ENCODE measurements around the gene AHNAK. TPM values are rescaled to one million over a fixed set of nuclear protein-coding genes. Genes with fewer than 3 reads are reported as not detected.
"Not testable (repeated sequence)": the region's sequence is repeated elsewhere in the genome, so short reads cannot be mapped to it uniquely, and the experiment has no call there.

AHNAK gene
- total RNA-seq, 1 donor from 2014 or later = 27.2 TPM

DNA sequence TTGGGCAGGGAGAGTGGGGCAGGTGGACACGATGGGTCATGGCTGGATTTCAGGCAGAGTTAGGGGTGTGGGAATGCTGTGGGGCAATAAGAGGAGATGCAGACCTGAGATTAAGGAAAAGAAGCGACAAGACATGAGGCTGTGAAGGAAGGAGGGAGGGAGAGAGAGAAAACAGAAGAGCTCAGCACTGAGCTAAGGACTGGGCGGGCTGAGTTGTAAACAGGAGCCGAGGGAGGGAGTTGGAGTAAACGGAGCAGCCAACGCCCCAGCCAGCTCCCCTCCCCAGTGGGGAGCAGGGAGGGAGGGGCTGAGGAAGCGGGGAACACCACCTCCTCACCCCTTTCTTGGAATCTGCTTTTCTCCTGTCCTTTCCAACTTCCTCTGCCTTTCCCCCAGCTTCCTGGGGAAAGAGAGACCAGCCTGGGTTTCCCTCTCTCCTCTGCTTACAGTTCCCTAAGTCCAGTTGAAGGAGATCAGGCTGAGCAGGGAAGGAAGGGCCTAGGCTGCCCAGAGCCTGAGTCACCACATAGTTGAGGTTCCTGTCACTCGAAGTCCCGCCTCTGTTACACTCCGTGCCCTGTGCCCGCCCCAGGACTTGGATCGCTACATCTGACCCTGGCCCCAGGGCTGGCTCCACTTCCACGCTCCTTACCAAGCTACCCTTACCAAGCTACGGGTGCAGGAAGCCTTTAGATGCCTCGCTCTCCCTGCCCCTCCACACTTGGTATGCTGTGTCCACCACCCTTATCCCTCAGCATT lies 6.7 kb upstream of the AHNAK start:
- peaks cover 2% of the 10 kb centered on the region for H3K27me3 Mint-ChIP-seq
- H3K9me3 Mint-ChIP-seq (ENCODE audit: low read depth) = no peaks in the 10 kb centered on the region
- peak overlapping the region; percentile 90 for H3K27ac Mint-ChIP-seq
- no peak overlapping the region for H3K4me3 Mint-ChIP-seq (ENCODE audit: low read depth)
- peaks cover 56% of the 10 kb centered on the region for H3K4me1 Mint-ChIP-seq (ENCODE audit: low read depth)
- DNase-seq (ENCODE audit: low spot score, unreplicated experiment) = no peak
- TF ChIP-seq, protein P1, sequence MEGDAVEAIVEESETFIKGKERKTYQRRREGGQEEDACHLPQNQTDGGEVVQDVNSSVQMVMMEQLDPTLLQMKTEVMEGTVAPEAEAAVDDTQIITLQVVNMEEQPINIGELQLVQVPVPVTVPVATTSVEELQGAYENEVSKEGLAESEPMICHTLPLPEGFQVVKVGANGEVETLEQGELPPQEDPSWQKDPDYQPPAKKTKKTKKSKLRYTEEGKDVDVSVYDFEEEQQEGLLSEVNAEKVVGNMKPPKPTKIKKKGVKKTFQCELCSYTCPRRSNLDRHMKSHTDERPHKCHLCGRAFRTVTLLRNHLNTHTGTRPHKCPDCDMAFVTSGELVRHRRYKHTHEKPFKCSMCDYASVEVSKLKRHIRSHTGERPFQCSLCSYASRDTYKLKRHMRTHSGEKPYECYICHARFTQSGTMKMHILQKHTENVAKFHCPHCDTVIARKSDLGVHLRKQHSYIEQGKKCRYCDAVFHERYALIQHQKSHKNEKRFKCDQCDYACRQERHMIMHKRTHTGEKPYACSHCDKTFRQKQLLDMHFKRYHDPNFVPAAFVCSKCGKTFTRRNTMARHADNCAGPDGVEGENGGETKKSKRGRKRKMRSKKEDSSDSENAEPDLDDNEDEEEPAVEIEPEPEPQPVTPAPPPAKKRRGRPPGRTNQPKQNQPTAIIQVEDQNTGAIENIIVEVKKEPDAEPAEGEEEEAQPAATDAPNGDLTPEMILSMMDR (IDR thresholded peaks at IDR 0.05; ENCODE audit: unreplicated experiment) = no peak
- peaks cover 8% of the 10 kb centered on the region for H3K36me3 Mint-ChIP-seq (ENCODE audit: insufficient read depth)

DNA sequence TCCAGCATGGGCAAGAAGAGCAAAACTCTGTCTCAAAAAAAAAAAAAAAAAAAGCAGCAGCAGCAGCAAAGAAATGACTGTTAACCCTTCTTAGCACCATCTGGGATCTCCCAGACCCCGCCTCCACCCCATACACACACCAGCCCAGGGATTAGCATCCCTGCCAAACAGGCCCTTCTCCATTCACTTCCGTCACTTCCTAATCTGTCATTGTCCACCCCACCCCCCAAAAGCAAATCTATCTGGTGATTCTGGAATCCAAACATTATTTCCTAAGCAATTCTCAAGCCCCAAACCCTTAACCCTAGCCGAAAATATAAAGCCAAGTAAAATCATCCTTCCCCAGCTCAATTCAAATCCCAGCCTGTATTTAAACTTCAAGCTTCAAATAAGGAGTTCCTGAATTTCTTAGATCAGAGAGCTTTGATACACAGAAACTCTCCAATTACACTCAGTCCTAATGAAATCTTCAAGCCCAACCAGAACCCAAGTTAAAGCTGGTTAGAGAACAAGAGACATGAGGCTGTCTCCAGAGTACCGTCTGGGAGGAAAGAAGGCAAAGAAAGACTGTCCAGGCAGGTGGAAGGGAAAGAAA lies 6.0 kb upstream of the AHNAK start:
- peaks cover 62% of the 10 kb centered on the region for H3K4me1 Mint-ChIP-seq (ENCODE audit: low read depth)
- H3K27ac Mint-ChIP-seq = peak overlapping the region; percentile 90
- H3K4me3 Mint-ChIP-seq (ENCODE audit: low read depth) = peak overlapping the region; percentile 2
- TF ChIP-seq, protein P1 (IDR thresholded peaks at IDR 0.05; ENCODE audit: unreplicated experiment) = no peak
- no peaks in the 10 kb centered on the region for H3K9me3 Mint-ChIP-seq (ENCODE audit: low read depth)
- peaks cover 8% of the 10 kb centered on the region for H3K36me3 Mint-ChIP-seq (ENCODE audit: insufficient read depth)
- DNase-seq (ENCODE audit: low spot score, unreplicated experiment) = no peak
- H3K27me3 Mint-ChIP-seq = peaks cover 9% of the 10 kb centered on the region

DNA sequence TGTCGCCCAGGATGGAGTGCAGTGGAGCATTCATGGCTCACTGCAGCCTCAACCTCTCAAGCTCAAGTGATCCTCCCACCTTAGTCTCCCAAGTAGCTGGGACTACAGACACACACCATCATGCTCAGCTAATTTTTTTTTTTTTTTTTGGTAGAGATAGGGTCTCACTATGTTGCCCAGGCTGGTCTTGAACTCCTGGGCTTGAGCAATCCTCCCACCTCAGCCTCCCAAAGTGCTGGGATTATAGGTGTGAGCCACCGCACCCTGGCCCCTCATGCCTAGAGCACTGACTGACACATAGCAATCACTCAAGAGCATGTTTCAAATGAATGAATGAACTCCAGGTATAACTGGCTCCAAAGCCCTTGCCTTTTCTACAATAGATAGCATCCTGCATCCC lies 3.9 kb upstream of the AHNAK start:
- H3K9me3 Mint-ChIP-seq (ENCODE audit: low read depth); H3K4me3 Mint-ChIP-seq (ENCODE audit: low read depth); DNase-seq (ENCODE audit: low spot score, unreplicated experiment); H3K27ac Mint-ChIP-seq; H3K36me3 Mint-ChIP-seq (ENCODE audit: insufficient read depth): not testable (repeated sequence)
- peaks cover 20% of the 10 kb centered on the region for H3K27me3 Mint-ChIP-seq
- peaks cover 49% of the 10 kb centered on the region for H3K4me1 Mint-ChIP-seq (ENCODE audit: low read depth)

DNA sequence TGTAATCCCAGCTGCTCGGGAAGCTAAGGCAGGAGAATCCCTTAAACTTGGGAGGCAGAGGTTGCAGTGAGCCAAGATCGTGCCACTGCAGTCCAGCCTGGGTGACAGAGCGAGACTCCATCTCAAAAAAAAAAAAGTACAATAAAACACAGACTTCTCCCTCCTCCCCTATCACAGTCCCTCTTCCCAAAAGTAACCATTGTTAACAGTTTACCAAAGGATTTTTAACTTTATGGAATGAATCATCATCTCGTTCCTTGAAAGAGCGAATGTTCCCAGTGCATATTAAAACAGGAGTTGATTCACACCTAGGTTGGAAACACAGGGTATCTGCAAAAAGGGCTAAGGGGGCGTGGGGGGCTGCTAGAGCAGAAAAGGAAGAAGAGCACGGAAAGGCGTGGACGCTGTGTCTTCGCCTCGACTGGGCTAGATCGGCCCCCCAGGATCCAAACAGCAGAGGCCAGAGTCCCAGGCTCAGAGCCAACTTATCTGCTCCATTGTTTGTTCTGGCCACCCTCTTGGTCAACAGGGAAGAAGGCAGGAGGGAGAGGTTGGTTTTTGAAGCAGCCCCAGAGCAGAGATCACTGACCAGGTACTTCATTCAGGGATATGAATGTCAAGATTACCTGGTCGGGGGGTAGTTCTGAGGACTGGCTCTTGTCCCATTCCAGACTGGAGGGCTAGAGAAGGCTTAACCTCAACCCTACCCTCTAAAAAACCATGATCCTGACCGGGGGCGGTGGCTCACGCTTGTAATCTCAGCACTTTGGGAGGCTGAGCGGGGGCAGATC lies 2.1 kb upstream of the AHNAK start:
- Mint-ChIP-seq H3K4me1 (ENCODE audit: low read depth) (peaks cover 44% of the 10 kb centered on the region), H3K27ac (no peak overlapping the region), H3K4me3 (ENCODE audit: low read depth) (no peak overlapping the region), H3K36me3 (ENCODE audit: insufficient read depth) (no peaks in the 10 kb centered on the region), H3K9me3 (ENCODE audit: low read depth) (no peaks in the 10 kb centered on the region), H3K27me3 (peaks cover 37% of the 10 kb centered on the region)
- TF ChIP-seq, protein P1 (IDR thresholded peaks at IDR 0.05; ENCODE audit: unreplicated experiment) = no peak
- no peak for DNase-seq (ENCODE audit: low spot score, unreplicated experiment)

DNA sequence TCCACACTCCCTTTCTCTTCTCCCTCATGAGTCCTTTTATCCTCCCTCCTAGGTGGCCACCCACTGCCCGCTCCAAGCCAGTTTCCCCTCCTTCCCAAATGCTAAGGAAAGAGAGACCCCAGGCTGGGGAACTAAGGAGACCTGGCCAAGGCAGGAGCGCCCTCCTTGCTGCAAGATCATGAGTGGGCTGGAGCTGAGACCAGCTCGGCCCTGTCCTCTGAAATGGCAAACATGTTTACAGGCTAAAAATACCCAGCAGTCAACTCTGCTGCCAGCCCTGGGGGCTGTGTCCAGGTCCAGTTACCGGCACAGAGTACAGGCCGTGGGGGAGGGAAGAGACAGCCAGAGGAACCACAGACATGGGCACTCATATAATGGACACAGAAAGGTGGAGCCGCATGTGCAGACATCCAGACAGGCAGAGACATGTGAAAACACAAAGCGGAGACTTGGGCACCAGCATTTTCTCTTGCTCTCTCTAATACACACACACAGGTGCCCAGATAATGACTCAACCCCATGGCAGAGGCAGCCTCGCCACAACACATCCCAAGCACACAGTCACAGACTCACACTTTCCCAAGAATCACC lies 1.2 kb upstream of the AHNAK start:
- H3K27ac Mint-ChIP-seq = peak overlapping the region; percentile 21
- no peaks in the 10 kb centered on the region for H3K9me3 Mint-ChIP-seq (ENCODE audit: low read depth)
- peaks cover 46% of the 10 kb centered on the region for H3K27me3 Mint-ChIP-seq
- peak overlapping the region; percentile 72 for H3K4me3 Mint-ChIP-seq (ENCODE audit: low read depth)
- TF ChIP-seq, protein P1 (IDR thresholded peaks at IDR 0.05; ENCODE audit: unreplicated experiment) = no peak
- DNase-seq (ENCODE audit: low spot score, unreplicated experiment) = no peak
- H3K36me3 Mint-ChIP-seq (ENCODE audit: insufficient read depth) = no peaks in the 10 kb centered on the region
- H3K4me1 Mint-ChIP-seq (ENCODE audit: low read depth) = peaks cover 36% of the 10 kb centered on the region

Measured in progenitor cell of endocrine pancreas (in vitro differentiated cells).